Transverse colon (tissue), 4 donors: ENCODE data around the gene RPS6KA2. TPM values are rescaled to one million over a fixed set of nuclear protein-coding genes. Genes with fewer than 3 reads are reported as not detected.

ENCODE experiments used
- DNase-seq: peaks from one replicate; pipeline ENCODE4 v3.0.0-alpha.2; 2019
- H3K27ac ChIP-seq, 4 donors: fragments of 200-600 bp; sonication (generic); 2 replicates each; pipeline ENCODE4 v1.5.1; 2016 to 2018; ENCODE audit warnings: inconsistent platforms in 4 of 4
- H3K27me3 ChIP-seq: fragments of 200-600 bp; sonication (generic); 2 replicates; pipeline ENCODE4 v1.5.1; 2017; ENCODE audit warnings: inconsistent platforms
- H3K36me3 ChIP-seq, 4 donors: fragments of 200-600 bp; sonication (generic); 2 replicates each; pipeline ENCODE4 v1.5.1; 2017 to 2019; ENCODE audit warnings: inconsistent platforms in 4 of 4
- H3K4me1 ChIP-seq, 4 donors: fragments of 200-600 bp; sonication (generic); 2 replicates each; pipeline ENCODE4 v1.5.1; 2017 to 2020; ENCODE audit warnings: inconsistent platforms in 4 of 4
- H3K4me3 ChIP-seq, 4 donors: fragments of 200-600 bp; sonication (generic); 1 replicate in 1 of 4; 2 replicates in 3 of 4; pipeline versions ENCODE4 v1.5.1 to v1.6.1; 2017 to 2019; ENCODE audit warnings: inconsistent platforms in 4 of 4
- H3K9me3 ChIP-seq, 2 donors: fragments of 200-600 bp; sonication (generic); 2 replicates each; pipeline ENCODE4 v1.5.1; 2017 to 2019; ENCODE audit warnings: inconsistent platforms in 2 of 2
- EP300 ChIP-seq: sonication (generic); formaldehyde crosslinking; IDR thresholded peaks from one replicate; pipeline ENCODE4 v1.6.1; 2017; ENCODE audit warnings: antibody characterized with exemption, low read depth
- POLR2A ChIP-seq: fragments of 450-650 bp; IDR thresholded peaks from one replicate; pipeline ENCODE4 v1.6.1; 2016; ENCODE audit warnings: antibody characterized with exemption, mild to moderate bottlenecking, moderate library complexity
- POLR2AphosphoS5 ChIP-seq, 3 donors: sonication (generic); formaldehyde crosslinking; IDR thresholded peaks; one replicate each; pipeline ENCODE4 v1.6.1; 2016; ENCODE audit warnings: antibody characterized with exemption in 3 of 3
- WGBS, 2 donors: methylation state at CpG; one replicate each; pipeline ENCODE4 v1.1.5; 2018; ENCODE audit warnings: low coverage in 1 of 2; 5-methylcytosine and 5-hydroxymethylcytosine counted together
- in situ Hi-C, 4 donors: fragments of 200-750 bp; cut with MboI; loops; one replicate each; pipeline versions ENCODE4 v1.15.0 to v1.15.1; 2017; ENCODE audit warnings: low sequenced_read_pairs in 3 of 4, low pct_ligation_motif_present in 1 of 4, low pct_unique_long_range_greater_than_20kb in 1 of 4
- intact Hi-C: fragments of 100-400 bp; cut with DNase I; formaldehyde crosslinking; loops from one replicate; pipeline ENCODE4 v1.15.1; 2023; ENCODE audit warnings: low total_unique reads
- total RNA-seq, 4 donors: library from RNA; depleted of rRNA; stranded (reverse); fragments of >200 nt; gene quantifications; one replicate each; pipeline ENCODE4 v1.1.0, GENCODE V29; 2016
- TF ChIP-seq, protein P1 (sequence below), 5 experiments: fragments of 200-600 bp in 3 of 5; fragments of 450-650 bp in 2 of 5; sonication (generic) in 3 of 5; IDR thresholded peaks; 1 replicate in 2 of 5; 2 replicates in 3 of 5; pipeline ENCODE4 v1.5.1; 2016 to 2017; ENCODE audit warnings: antibody characterized with exemption in 5 of 5, inconsistent platforms in 3 of 5, mild to moderate bottlenecking in 2 of 5, moderate library complexity in 1 of 5

The RPS6KA2 gene
- total RNA-seq, 4 donors from 2014 or later, result 9.6 to 41.1 (median 15.4) TPM

- Histone ChIP-seq H3K4me3 (no peak overlapping the region), H3K36me3 (no peaks in the 10 kb centered on the region), H3K27me3 (no peaks in the 10 kb centered on the region), H3K27ac (no peak overlapping the region), H3K9me3 (no peaks in the 10 kb centered on the region), H3K4me1 (no peaks in the 10 kb centered on the region)
- TF ChIP-seq EP300 (no peak), POLR2AphosphoS5 (IDR thresholded peaks at IDR 0.05) (no peak), POLR2A (no peak)
- TF ChIP-seq, protein P1, sequence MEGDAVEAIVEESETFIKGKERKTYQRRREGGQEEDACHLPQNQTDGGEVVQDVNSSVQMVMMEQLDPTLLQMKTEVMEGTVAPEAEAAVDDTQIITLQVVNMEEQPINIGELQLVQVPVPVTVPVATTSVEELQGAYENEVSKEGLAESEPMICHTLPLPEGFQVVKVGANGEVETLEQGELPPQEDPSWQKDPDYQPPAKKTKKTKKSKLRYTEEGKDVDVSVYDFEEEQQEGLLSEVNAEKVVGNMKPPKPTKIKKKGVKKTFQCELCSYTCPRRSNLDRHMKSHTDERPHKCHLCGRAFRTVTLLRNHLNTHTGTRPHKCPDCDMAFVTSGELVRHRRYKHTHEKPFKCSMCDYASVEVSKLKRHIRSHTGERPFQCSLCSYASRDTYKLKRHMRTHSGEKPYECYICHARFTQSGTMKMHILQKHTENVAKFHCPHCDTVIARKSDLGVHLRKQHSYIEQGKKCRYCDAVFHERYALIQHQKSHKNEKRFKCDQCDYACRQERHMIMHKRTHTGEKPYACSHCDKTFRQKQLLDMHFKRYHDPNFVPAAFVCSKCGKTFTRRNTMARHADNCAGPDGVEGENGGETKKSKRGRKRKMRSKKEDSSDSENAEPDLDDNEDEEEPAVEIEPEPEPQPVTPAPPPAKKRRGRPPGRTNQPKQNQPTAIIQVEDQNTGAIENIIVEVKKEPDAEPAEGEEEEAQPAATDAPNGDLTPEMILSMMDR (IDR thresholded peaks at IDR 0.05), result no peak
- DNase-seq, result no peak
- intact Hi-C loops (no loop called here), in situ Hi-C loops (no loop called here)
- 63 to 64% methylated on average over 1 to 11 of the region's 14 CpGs for WGBS, 2 donors
Observed at GRCh38 chr6:166672624-166673206, 45.7 kb upstream of the RPS6KA2 start.

DNA sequence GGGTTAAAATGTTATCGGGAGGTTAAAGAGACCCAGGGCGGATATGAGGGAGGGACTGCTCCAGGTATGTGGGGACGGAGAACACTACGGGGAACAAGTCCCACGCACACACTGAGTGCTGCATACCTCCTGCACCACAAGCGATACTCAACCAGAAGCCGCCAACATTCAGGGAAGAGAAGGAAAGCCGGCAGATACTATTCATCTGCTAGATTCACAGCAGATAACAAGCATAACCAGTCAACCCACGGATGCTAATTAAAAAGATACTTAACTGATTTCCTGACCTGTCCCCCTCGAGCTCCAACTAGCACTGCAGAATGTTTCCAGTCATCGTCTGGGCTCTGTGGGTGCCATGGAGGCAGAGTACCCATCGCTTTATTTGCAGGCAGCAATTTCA lies 45.1 kb upstream of the RPS6KA2 start:
- in situ Hi-C loops (no loop called here), intact Hi-C loops (no loop called here)
- no peaks in the 10 kb centered on the region for H3K27me3 ChIP-seq
- no peaks in the 10 kb centered on the region for H3K36me3 ChIP-seq
- H3K27ac ChIP-seq, result no peak overlapping the region
- H3K4me1 ChIP-seq, result no peaks in the 10 kb centered on the region
- H3K9me3 ChIP-seq, result no peaks in the 10 kb centered on the region
- DNase-seq, result no peak
- 61 to 64% methylated on average over 10 to 12 of the region's 12 CpGs for WGBS, 2 donors
- H3K4me3 ChIP-seq, result no peak overlapping the region
- TF ChIP-seq, protein P1 (IDR thresholded peaks at IDR 0.05), result no peak
- TF ChIP-seq POLR2A, result no peak
- TF ChIP-seq POLR2AphosphoS5 (IDR thresholded peaks at IDR 0.05), result no peak
- TF ChIP-seq EP300, result no peak

DNA sequence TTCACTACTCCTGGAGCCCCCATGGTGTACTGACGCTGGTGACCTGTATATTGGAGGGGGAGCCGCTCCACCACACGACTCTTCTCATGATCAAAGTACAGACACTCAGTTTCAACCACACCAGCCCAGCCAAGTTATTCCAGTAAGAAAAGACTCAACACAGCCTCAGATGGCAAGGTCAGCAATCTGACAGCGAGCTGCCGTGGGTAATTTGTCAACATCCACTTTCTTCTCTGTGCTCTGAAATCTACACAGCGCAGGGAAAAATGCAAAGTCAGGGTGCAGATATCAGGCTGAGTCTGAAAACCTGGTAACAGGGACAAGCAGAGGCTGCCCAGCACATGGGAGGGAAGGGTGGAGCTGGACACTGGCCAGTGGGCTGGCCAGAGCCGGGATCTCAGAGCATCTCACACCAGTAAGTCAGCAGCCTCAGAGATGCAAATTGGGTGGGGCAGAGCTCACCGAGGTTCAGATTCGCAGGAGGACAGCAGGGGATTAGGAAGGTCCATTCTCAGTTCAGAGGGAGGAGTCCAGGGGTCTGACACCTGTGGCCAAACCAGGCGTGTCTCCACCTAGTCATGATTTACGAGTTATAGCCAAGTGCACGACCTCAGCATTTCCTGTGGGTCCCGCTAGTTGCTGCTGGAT lies 44.5 kb upstream of the RPS6KA2 start:
- Histone ChIP-seq H3K4me1 (no peaks in the 10 kb centered on the region), H3K36me3 (no peaks in the 10 kb centered on the region), H3K27me3 (no peaks in the 10 kb centered on the region), H3K4me3 (no peak overlapping the region), H3K27ac (no peak overlapping the region), H3K9me3 (no peaks in the 10 kb centered on the region)
- in situ Hi-C loops, result no loop called here
- intact Hi-C loops, result no loop called here
- 33 to 38% methylated on average over 2 to 13 of the region's 13 CpGs for WGBS, 2 donors
- TF ChIP-seq POLR2A, result no peak
- TF ChIP-seq EP300, result no peak
- TF ChIP-seq POLR2AphosphoS5 (IDR thresholded peaks at IDR 0.05), result no peak
- TF ChIP-seq, protein P1 (IDR thresholded peaks at IDR 0.05), result no peak
- DNase-seq, result no peak

- intact Hi-C loops, result no loop called here
Observed at GRCh38 chr6:166670894-166671293, 43.8 kb upstream of the RPS6KA2 start.

More at GRCh38 chr6:166670894-166671293, 43.8 kb upstream of the RPS6KA2 start:
- no peaks in the 10 kb centered on the region for H3K27me3 ChIP-seq
- no peak overlapping the region for H3K4me3 ChIP-seq
- H3K36me3 ChIP-seq, result no peaks in the 10 kb centered on the region
- DNase-seq, result no peak
- WGBS, 2 donors, result 85 to 98% methylated on average over 5 of the region's 5 CpGs
- H3K27ac ChIP-seq, result no peak overlapping the region
- TF ChIP-seq POLR2A, result no peak
- TF ChIP-seq POLR2AphosphoS5 (IDR thresholded peaks at IDR 0.05), result no peak
- TF ChIP-seq, protein P1 (IDR thresholded peaks at IDR 0.05), result no peak
- TF ChIP-seq EP300, result no peak
- in situ Hi-C loops, result no loop called here
- no peaks in the 10 kb centered on the region for H3K9me3 ChIP-seq
- H3K4me1 ChIP-seq, result no peaks in the 10 kb centered on the region
